H1 (cell line): Measurements from ENCODE around the gene ZRANB1. TPM values are rescaled to one million over a fixed set of nuclear protein-coding genes. Genes with fewer than 3 reads are reported as not detected.

Source experiments
- FOSL1 ChIP-seq: IDR thresholded peaks from 2 replicates; pipeline ENCODE4 v1.6.1; 2011; ENCODE audit warnings: mild to moderate bottlenecking, low read depth, low read length, moderate library complexity; ENCODE audit not compliant: insufficient read depth
- JUND ChIP-seq: IDR thresholded peaks from 2 replicates; pipeline ENCODE4 v1.6.1; 2011; ENCODE audit warnings: mild to moderate bottlenecking, improper control_type of control experiment, low read length
- KDM4A ChIP-seq: IDR thresholded peaks from one replicate; pipeline ENCODE4 v1.7.1; 2012; ENCODE audit warnings: low read depth, mild to moderate bottlenecking, moderate library complexity, low read length, inconsistent platforms; ENCODE audit not compliant: severe bottlenecking
- POLR2A ChIP-seq, 2 experiments: IDR thresholded peaks; 1 replicate in 1 of 2; 2 replicates in 1 of 2; pipeline ENCODE4 v1.6.1; 2011; ENCODE audit warnings: low read depth in 2 of 2, low read length in 2 of 2, mild to moderate bottlenecking in 2 of 2; ENCODE audit errors: control extremely low read depth in 1 of 2
- POU5F1 ChIP-seq: IDR thresholded peaks from 2 replicates; pipeline ENCODE4 v1.6.1; 2011; ENCODE audit warnings: low read depth, mild to moderate bottlenecking, low read length, moderate library complexity
- RFX5 ChIP-seq: IDR thresholded peaks from 2 replicates; pipeline ENCODE4 v1.6.1; 2011; ENCODE audit warnings: low read depth, low read length, improper control_type of control experiment, borderline replicate concordance
- TAF7 ChIP-seq: optimal IDR thresholded peaks from 2 replicates; pipeline ENCODE3; 2011; ENCODE audit warnings: low read depth, mild to moderate bottlenecking, inconsistent platforms, low read length, moderate library complexity, borderline replicate concordance
- polyA plus RNA-seq, 7 experiments: library from polyadenylated mRNA; depleted of rRNA in 3 of 7; stranded (reverse) in 5 of 7; unstranded in 2 of 7; fragments of >200 nt in 5 of 7; fragments of 200-250 nt in 2 of 7; gene quantifications; 1 replicate in 5 of 7; 2 replicates in 1 of 7; 4 replicates in 1 of 7; pipeline versions ENCODE4 v1.2.1 to v1.2.3, GENCODE V29; 2011 to 2013; ENCODE audit warnings: missing spikeins in 2 of 7, mixed read lengths in 2 of 7
- total RNA-seq: library from RNA; stranded (reverse); fragmentation: NEBNext Ultra II Directional; extraction: Animal tissue kit (Norgen Biotek cat#: 25700); gene quantifications from 2 replicates; pipeline ENCODE4 v1.2.1, GENCODE V29; 2021

The ZRANB1 gene
- total and polyA plus RNA-seq, 2 of the 8 experiments (the other 6 are each of a cell fraction or from before 2014, with no cell fraction given), result 6.1 to 19.9 TPM

DNA sequence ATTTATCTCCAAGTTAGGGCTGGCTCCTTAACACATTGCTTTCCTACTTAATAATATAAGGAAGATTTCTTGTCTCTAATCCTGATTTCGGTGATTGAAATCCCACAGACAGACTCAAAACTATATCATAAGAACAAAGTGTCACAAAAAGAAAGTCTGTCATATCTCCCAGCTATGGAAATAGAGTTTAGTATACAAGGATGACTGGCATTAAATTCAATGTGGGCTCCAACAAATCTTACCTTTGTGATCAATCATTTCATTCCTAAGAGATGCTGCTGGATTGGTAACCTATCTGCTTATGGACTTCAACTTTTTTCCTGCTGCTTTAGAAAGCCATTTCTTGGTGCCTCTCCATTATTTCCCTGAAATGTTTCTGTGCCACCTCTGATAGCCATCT, 39.5 kb upstream of the ZRANB1 start (continued):
- TF ChIP-seq JUND (no peak), POU5F1 (no peak), TAF7 (no peak), KDM4A (no peak), FOSL1 (no peak), POLR2A (IDR thresholded peaks at IDR 0.05; ENCODE audit: control extremely low read depth in 1 of 2, low read depth in 2 of 2, low read length in 2 of 2) (no peak), RFX5 (no peak)
